Astrocyte (in vitro differentiated cells and primary cell): ENCODE measurements around the gene PLEKHN1. TPM values are rescaled to one million over a fixed set of nuclear protein-coding genes. Genes with fewer than 3 reads are reported as not detected.

ENCODE experiments used
- DNase-seq: peaks from one replicate; pipeline ENCODE4 v3.0.0-alpha.2; 2010; ENCODE audit warnings: low read depth
- FAIRE-seq: peaks from 2 replicates; lab custom pipeline; 2011; peaks lifted over from hg19 to GRCh38; lab: Jason Lieb, UNC
- H2AFZ ChIP-seq: 2 replicates; pipeline ENCODE4 v1.6.0; 2012; ENCODE audit warnings: low read depth, low read length, inconsistent platforms
- H3K27ac ChIP-seq: 2 replicates; pipeline ENCODE4 v1.5.1; 2011; ENCODE audit warnings: low read depth, low read length, inconsistent platforms
- H3K27me3 ChIP-seq: 2 replicates; pipeline ENCODE4 v1.6.0; 2011; ENCODE audit warnings: low read length, inconsistent platforms; ENCODE audit not compliant: insufficient read depth
- H3K36me3 ChIP-seq: 2 replicates; pipeline ENCODE4 v1.5.1; 2011; ENCODE audit warnings: low read length, inconsistent platforms; ENCODE audit not compliant: insufficient read depth
- H3K4me1 ChIP-seq: 2 replicates; pipeline ENCODE4 v1.5.1; 2011; ENCODE audit warnings: low read length, inconsistent platforms; ENCODE audit not compliant: insufficient read depth
- H3K4me2 ChIP-seq: 2 replicates; pipeline ENCODE4 v1.6.0; 2012; ENCODE audit warnings: low read length, inconsistent platforms
- H3K4me3 ChIP-seq: 2 replicates; pipeline ENCODE4 v1.5.1; 2011; ENCODE audit warnings: low read depth, mild to moderate bottlenecking, low read length, inconsistent platforms; ENCODE audit not compliant: insufficient read depth
- H3K79me2 ChIP-seq: 2 replicates; pipeline ENCODE4 v1.6.0; 2012; ENCODE audit warnings: mild to moderate bottlenecking, low read length, inconsistent platforms; ENCODE audit not compliant: insufficient read depth
- H3K9ac ChIP-seq: 2 replicates; pipeline ENCODE4 v1.6.0; 2012; ENCODE audit warnings: mild to moderate bottlenecking, low read length, inconsistent platforms
- H3K9me3 ChIP-seq: 2 replicates; pipeline ENCODE4 v1.5.1; 2012; ENCODE audit warnings: low read depth, mild to moderate bottlenecking, low read length, inconsistent platforms; ENCODE audit not compliant: insufficient read depth
- H4K20me1 ChIP-seq: 2 replicates; pipeline ENCODE4 v1.6.0; 2012; ENCODE audit warnings: low read length, inconsistent platforms; ENCODE audit not compliant: insufficient read depth
- H3K27ac Mint-ChIP-seq: one replicate; pipeline ENCODE4 v1.8.0; 2021; ENCODE audit warnings: mild to moderate bottlenecking, mixed read lengths; ENCODE audit not compliant: unreplicated experiment
- H3K27me3 Mint-ChIP-seq: one replicate; pipeline ENCODE4 v1.8.0; 2021; ENCODE audit warnings: low read depth, mixed read lengths; ENCODE audit not compliant: unreplicated experiment
- H3K36me3 Mint-ChIP-seq: one replicate; pipeline ENCODE4 v1.8.0; 2021; ENCODE audit warnings: low read depth, mixed read lengths; ENCODE audit not compliant: unreplicated experiment
- H3K4me1 Mint-ChIP-seq: one replicate; pipeline ENCODE4 v1.8.0; 2021; ENCODE audit warnings: low read depth, mixed read lengths; ENCODE audit not compliant: unreplicated experiment
- H3K4me3 Mint-ChIP-seq: one replicate; pipeline ENCODE4 v1.8.0; 2021; ENCODE audit warnings: mild to moderate bottlenecking, moderate library complexity, mixed read lengths; ENCODE audit not compliant: unreplicated experiment
- H3K9me3 Mint-ChIP-seq: one replicate; pipeline ENCODE4 v1.8.0; 2021; ENCODE audit warnings: mild to moderate bottlenecking, mixed read lengths; ENCODE audit not compliant: unreplicated experiment
- CTCF ChIP-seq: IDR thresholded peaks from 2 replicates; pipeline ENCODE4 v1.5.1; 2011; ENCODE audit warnings: low read depth, mild to moderate bottlenecking, inconsistent platforms, low read length, moderate library complexity; ENCODE audit not compliant: insufficient read depth
- EZH2 ChIP-seq: IDR thresholded peaks from 2 replicates; pipeline ENCODE4 v1.6.1; 2012; ENCODE audit warnings: mild to moderate bottlenecking, low read length, inconsistent platforms; ENCODE audit not compliant: insufficient read depth
- total RNA-seq: library from RNA; stranded (reverse); gene quantifications from 2 replicates; pipeline ENCODE4 v1.2.1, GENCODE V29; 2021

PLEKHN1 gene
- total RNA-seq, 1 donor from 2014 or later = 2.4 TPM

- H3K36me3 Mint-ChIP-seq = peaks cover 2% of the 10 kb centered on the region
- no peak overlapping the region for H3K9ac ChIP-seq
- DNase-seq = no peak
- peaks cover 13% of the 10 kb centered on the region for H3K27me3 ChIP-seq
- no peak overlapping the region for H3K27ac ChIP-seq
- no peak overlapping the region for H2AFZ ChIP-seq
- peaks cover 14% of the 10 kb centered on the region for H3K4me1 ChIP-seq
- no peaks in the 10 kb centered on the region for H3K36me3 ChIP-seq
- H3K27me3 Mint-ChIP-seq = peaks cover 52% of the 10 kb centered on the region
- H3K4me1 Mint-ChIP-seq = peaks cover 5% of the 10 kb centered on the region
- TF ChIP-seq CTCF (no peak), EZH2 (no peak)
- no peak overlapping the region for H3K27ac Mint-ChIP-seq
- FAIRE-seq = no peak
- peaks cover 45% of the 10 kb centered on the region for H4K20me1 ChIP-seq
- H3K4me2 ChIP-seq = no peak overlapping the region
- H3K79me2 ChIP-seq = no peaks in the 10 kb centered on the region
- H3K9me3 Mint-ChIP-seq = peaks cover 2% of the 10 kb centered on the region
- H3K9me3 ChIP-seq = no peaks in the 10 kb centered on the region
- H3K4me3 ChIP-seq = no peak overlapping the region
- no peak overlapping the region for H3K4me3 Mint-ChIP-seq
Observed at GRCh38 chr1:927234-927633, 39.0 kb upstream of the PLEKHN1 start.

GRCh38 chr1:927748-928147, 38.5 kb upstream of the PLEKHN1 start:
- Histone ChIP-seq H3K4me1 (peaks cover 14% of the 10 kb centered on the region), H3K4me3 (no peak overlapping the region), H3K9ac (no peak overlapping the region), H3K36me3 (no peaks in the 10 kb centered on the region), H4K20me1 (peaks cover 45% of the 10 kb centered on the region), H3K27ac (no peak overlapping the region), H3K4me2 (no peak overlapping the region), H3K9me3 (no peaks in the 10 kb centered on the region), H3K27me3 (peaks cover 13% of the 10 kb centered on the region), H2AFZ (no peak overlapping the region), H3K79me2 (no peaks in the 10 kb centered on the region)
- H3K4me1 Mint-ChIP-seq = peaks cover 5% of the 10 kb centered on the region
- FAIRE-seq = no peak
- DNase-seq = no peak
- peaks cover 50% of the 10 kb centered on the region for H3K27me3 Mint-ChIP-seq
- H3K27ac Mint-ChIP-seq = no peak overlapping the region
- H3K4me3 Mint-ChIP-seq = no peak overlapping the region
- no peak for TF ChIP-seq CTCF
- no peak for TF ChIP-seq EZH2
- H3K36me3 Mint-ChIP-seq = peaks cover 2% of the 10 kb centered on the region
- H3K9me3 Mint-ChIP-seq = peaks cover 2% of the 10 kb centered on the region

GRCh38 chr1:928825-929661, 37.2 kb upstream of the PLEKHN1 start:
- H3K27me3 ChIP-seq = peaks cover 13% of the 10 kb centered on the region
- peaks cover 49% of the 10 kb centered on the region for H3K27me3 Mint-ChIP-seq

More at GRCh38 chr1:928825-929661, 37.2 kb upstream of the PLEKHN1 start:
- DNase-seq = no peak
- Histone ChIP-seq H3K9ac (no peak overlapping the region), H3K4me3 (no peak overlapping the region), H2AFZ (no peak overlapping the region), H3K27ac (no peak overlapping the region), H3K79me2 (no peaks in the 10 kb centered on the region), H4K20me1 (peaks cover 40% of the 10 kb centered on the region), H3K36me3 (no peaks in the 10 kb centered on the region), H3K9me3 (no peaks in the 10 kb centered on the region), H3K4me2 (no peak overlapping the region), H3K4me1 (peaks cover 8% of the 10 kb centered on the region)
- Mint-ChIP-seq H3K4me1 (peaks cover 5% of the 10 kb centered on the region), H3K27ac (no peak overlapping the region), H3K4me3 (no peak overlapping the region), H3K36me3 (peaks cover 2% of the 10 kb centered on the region), H3K9me3 (peaks cover 2% of the 10 kb centered on the region)
- no peak for TF ChIP-seq CTCF
- no peak for TF ChIP-seq EZH2
- no peak for FAIRE-seq
